Measurements from ENCODE around the gene KCNG2. TPM values are rescaled to one million over a fixed set of nuclear protein-coding genes. Genes with fewer than 3 reads are reported as not detected.
"Not testable (repeated sequence)": the region's sequence is repeated elsewhere in the genome, so short reads cannot be mapped to it uniquely, and the experiment has no call there.

The KCNG2 gene
- total and polyA plus RNA-seq, 2 experiments from 2014 or later = not detected

DNA sequence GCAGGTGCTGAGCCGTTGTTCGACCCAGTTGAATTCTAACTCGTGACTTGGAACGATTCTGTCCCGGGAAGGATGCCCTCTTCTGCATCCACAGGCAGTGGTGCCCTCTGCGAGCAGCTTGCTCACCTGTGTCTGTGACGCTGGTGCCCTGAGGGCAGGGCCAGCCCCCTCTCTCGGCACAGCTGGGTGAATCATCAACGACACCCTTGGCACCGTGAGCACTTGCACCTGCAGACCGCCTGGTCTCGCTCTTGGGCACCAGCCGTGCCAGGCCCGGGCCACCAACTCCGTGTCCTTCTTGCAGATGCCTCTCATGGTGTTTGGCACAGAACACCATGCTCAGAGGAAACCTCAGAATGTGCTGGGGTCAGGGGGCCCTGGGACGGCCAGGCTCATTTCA lies 78.8 kb downstream of the KCNG2 start:
- no peak overlapping the region for H2AFZ ChIP-seq
- WGBS (ENCODE audit: low lambda C conversion rate, missing lambda C conversion rate) = 89% methylated on average over 16 of the region's 16 CpGs
- H3K4me1 ChIP-seq (ENCODE audit: insufficient read depth) = no peaks in the 10 kb centered on the region
- no peaks in the 10 kb centered on the region for H4K20me1 ChIP-seq (ENCODE audit: insufficient read depth, poor library complexity, severe bottlenecking)
- no peaks in the 10 kb centered on the region for H3K9me3 ChIP-seq (ENCODE audit: low read depth)
- no peak overlapping the region for H3K4me3 ChIP-seq
- no peaks in the 10 kb centered on the region for H3K36me3 ChIP-seq (replicated peaks; ENCODE audit: insufficient read depth, low read depth)
- no peaks in the 10 kb centered on the region for H3K27me3 ChIP-seq
- H3K9me2 ChIP-seq (replicated peaks; ENCODE audit: insufficient read depth) = no peaks in the 10 kb centered on the region
- no peak for DNase-seq (ENCODE audit: low spot score)
- H3K27ac ChIP-seq = no peak overlapping the region
- TF ChIP-seq EZH2phosphoT487 (IDR thresholded peaks at IDR 0.05; ENCODE audit: low read depth, severe bottlenecking, unreplicated experiment) = no peak
- H3K79me2 ChIP-seq = no peaks in the 10 kb centered on the region
- H3K4me2 ChIP-seq = no peak overlapping the region

DNA sequence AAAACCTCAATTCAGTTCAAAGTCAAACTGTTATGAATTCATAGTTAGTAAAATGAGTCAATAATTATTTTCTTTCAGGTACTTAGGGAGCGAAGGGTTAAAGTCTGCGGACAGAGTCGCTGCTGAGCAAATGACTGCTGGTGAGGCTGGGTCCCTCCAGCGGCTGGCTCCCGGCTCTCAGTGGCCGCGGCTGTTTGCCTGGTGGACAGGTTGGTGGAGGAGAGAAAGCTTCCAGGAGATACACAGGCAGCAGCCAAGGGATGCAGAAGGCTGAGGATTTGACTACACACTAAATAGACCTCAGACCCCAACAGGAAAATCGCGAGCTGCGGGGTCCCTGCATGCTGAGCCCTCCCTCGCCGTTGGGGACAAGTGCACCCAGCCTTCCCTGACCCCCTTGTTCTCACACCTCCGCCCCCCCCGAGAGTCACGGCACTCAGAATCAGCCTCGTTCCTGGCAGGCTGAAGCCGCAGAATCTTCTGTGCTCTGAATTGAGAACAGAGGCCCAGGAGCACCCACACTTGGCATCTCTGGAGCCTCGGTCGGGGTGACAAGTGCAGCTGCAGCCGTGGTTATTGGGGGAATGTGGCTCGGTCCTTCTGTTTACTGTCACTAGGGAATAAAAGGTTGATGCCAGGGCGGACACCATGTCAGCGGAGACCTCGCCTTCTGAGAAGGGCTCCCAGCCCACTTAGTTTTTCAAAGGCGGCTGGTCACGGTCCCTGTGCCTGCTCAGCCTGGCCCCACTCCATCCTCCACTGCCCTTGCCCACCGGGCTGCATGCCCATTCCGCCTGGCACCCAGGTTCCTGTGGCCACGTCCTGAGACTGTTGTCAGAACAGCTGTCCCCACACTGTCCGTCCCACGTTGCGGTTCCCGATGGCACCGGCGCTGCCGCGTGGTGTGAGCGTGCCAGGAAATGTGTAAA lies 79.7 kb downstream of the KCNG2 start:
- DNase-seq (ENCODE audit: low spot score) = no peak
- 70% methylated on average over 38 of the region's 38 CpGs for WGBS (ENCODE audit: low lambda C conversion rate, missing lambda C conversion rate)

DNA sequence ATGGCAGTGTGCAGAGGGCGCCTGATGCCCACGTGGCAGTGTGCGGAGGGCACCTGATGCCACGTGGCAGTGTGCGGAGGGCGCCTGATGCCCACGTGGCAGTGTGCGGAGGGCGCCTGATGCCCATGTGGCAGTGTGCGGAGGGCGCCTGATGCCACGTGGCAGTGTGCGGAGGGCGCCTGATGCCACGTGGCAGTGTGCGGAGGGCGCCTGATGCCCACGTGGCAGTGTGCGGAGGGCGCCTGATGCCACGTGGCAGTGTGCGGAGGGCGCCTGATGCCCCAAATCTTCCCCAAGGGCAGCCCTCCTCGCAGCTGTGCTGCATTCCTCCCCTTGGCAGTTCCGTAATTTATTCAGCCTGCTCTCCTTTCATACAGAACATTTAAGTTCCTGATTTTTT lies 80.5 kb downstream of the KCNG2 start:
- 94% methylated on average over 16 of the region's 25 CpGs for WGBS (ENCODE audit: low lambda C conversion rate, missing lambda C conversion rate)

More for the DNA sequence above, 79.7 kb downstream of the KCNG2 start:
- no peaks in the 10 kb centered on the region for H3K9me3 ChIP-seq (ENCODE audit: low read depth)
- no peaks in the 10 kb centered on the region for H3K9me2 ChIP-seq (replicated peaks; ENCODE audit: insufficient read depth)
- H3K4me3 ChIP-seq = no peak overlapping the region
- H4K20me1 ChIP-seq (ENCODE audit: insufficient read depth, poor library complexity, severe bottlenecking) = no peaks in the 10 kb centered on the region
- H2AFZ ChIP-seq = no peak overlapping the region
- no peak overlapping the region for H3K4me2 ChIP-seq
- no peaks in the 10 kb centered on the region for H3K36me3 ChIP-seq (replicated peaks; ENCODE audit: insufficient read depth, low read depth)
- TF ChIP-seq EZH2 (IDR thresholded peaks at IDR 0.05; ENCODE audit: borderline replicate concordance) (no peak), EZH2phosphoT487 (IDR thresholded peaks at IDR 0.05; ENCODE audit: low read depth, severe bottlenecking, unreplicated experiment) (no peak)
- TF ChIP-seq, protein P1, sequence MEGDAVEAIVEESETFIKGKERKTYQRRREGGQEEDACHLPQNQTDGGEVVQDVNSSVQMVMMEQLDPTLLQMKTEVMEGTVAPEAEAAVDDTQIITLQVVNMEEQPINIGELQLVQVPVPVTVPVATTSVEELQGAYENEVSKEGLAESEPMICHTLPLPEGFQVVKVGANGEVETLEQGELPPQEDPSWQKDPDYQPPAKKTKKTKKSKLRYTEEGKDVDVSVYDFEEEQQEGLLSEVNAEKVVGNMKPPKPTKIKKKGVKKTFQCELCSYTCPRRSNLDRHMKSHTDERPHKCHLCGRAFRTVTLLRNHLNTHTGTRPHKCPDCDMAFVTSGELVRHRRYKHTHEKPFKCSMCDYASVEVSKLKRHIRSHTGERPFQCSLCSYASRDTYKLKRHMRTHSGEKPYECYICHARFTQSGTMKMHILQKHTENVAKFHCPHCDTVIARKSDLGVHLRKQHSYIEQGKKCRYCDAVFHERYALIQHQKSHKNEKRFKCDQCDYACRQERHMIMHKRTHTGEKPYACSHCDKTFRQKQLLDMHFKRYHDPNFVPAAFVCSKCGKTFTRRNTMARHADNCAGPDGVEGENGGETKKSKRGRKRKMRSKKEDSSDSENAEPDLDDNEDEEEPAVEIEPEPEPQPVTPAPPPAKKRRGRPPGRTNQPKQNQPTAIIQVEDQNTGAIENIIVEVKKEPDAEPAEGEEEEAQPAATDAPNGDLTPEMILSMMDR (IDR thresholded peaks at IDR 0.05; ENCODE audit: poor library complexity) = no peak
- H3K79me2 ChIP-seq = no peaks in the 10 kb centered on the region
- no peak overlapping the region for H3K27ac ChIP-seq
- no peaks in the 10 kb centered on the region for H3K27me3 ChIP-seq
- no peaks in the 10 kb centered on the region for H3K4me1 ChIP-seq (ENCODE audit: insufficient read depth)

DNA sequence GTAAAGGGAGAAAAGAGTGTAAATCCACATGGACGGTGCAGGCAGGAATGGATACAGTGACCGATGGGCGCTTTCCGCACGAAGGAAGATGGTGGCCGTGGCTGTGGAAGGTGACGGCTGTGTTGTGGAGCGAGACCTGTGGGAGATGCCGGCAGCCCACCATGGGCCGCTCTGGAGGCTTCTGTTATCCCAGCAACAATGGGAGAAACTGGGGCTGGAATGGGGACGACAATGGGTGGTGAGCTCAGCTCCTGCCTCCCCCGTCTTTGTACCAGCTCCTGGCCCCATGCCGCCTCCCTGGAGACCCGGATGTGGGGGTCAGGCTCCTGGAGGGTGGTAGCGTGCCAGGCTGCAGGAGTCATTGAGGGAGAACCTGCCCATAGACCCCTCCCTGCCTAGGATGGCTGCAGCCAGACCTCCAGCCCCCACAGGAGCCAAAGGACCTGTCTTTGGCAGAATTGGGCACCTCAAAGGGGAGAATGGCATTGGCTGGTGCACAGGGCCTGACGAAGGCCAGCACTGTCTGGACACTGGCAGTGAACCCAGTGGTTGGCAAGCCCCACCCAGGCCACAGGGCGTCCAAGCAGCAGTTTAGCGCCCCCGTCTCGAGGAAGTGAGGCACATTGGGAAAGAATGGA lies 81.1 kb downstream of the KCNG2 start:
- no peak overlapping the region for H3K4me3 ChIP-seq
- no peaks in the 10 kb centered on the region for H3K9me2 ChIP-seq (replicated peaks; ENCODE audit: insufficient read depth)
- no peak overlapping the region for H2AFZ ChIP-seq
- 91% methylated on average over 20 of the region's 20 CpGs for WGBS (ENCODE audit: low lambda C conversion rate, missing lambda C conversion rate)
- H3K4me1 ChIP-seq (ENCODE audit: insufficient read depth) = no peaks in the 10 kb centered on the region
- no peaks in the 10 kb centered on the region for H4K20me1 ChIP-seq (ENCODE audit: insufficient read depth, poor library complexity, severe bottlenecking)
- no peaks in the 10 kb centered on the region for H3K79me2 ChIP-seq
- TF ChIP-seq EZH2phosphoT487 (IDR thresholded peaks at IDR 0.05; ENCODE audit: low read depth, severe bottlenecking, unreplicated experiment) = no peak
- H3K27me3 ChIP-seq = no peaks in the 10 kb centered on the region
- no peaks in the 10 kb centered on the region for H3K9me3 ChIP-seq (ENCODE audit: low read depth)
- DNase-seq (ENCODE audit: low spot score) = no peak
- no peak overlapping the region for H3K27ac ChIP-seq
- no peaks in the 10 kb centered on the region for H3K36me3 ChIP-seq (replicated peaks; ENCODE audit: insufficient read depth, low read depth)
- H3K4me2 ChIP-seq = no peak overlapping the region

More for the DNA sequence above, 80.5 kb downstream of the KCNG2 start:
- H3K4me3 ChIP-seq; H3K27ac ChIP-seq; H4K20me1 ChIP-seq (ENCODE audit: insufficient read depth, poor library complexity, severe bottlenecking); H3K9me3 ChIP-seq (ENCODE audit: low read depth); H3K27me3 ChIP-seq; H3K4me1 ChIP-seq (ENCODE audit: insufficient read depth); H3K4me2 ChIP-seq; H3K79me2 ChIP-seq; DNase-seq (ENCODE audit: low spot score); H3K9me2 ChIP-seq (replicated peaks; ENCODE audit: insufficient read depth); H3K36me3 ChIP-seq (replicated peaks; ENCODE audit: insufficient read depth, low read depth); H2AFZ ChIP-seq: not testable (repeated sequence)
